ENCODE data around the gene HOXD11.
A peak's percentile ranks its signal among the peaks of the same experiment; 100 is the strongest.

Gene HOXD11

GRCh38 chr2:176136374-176137251, 29.5 kb downstream of the HOXD11 start:
- DNase-seq = no peak

GRCh38 chr2:176137252-176137580, 30.1 kb downstream of the HOXD11 start:
- no peak for DNase-seq

GRCh38 chr2:176137906-176138305, 30.8 kb downstream of the HOXD11 start:
- DNase-seq = no peak

- DNase-seq = no peak
Measured at GRCh38 chr2:176138526-176138922, 31.4 kb downstream of the HOXD11 start.

- DNase-seq = no peak
Measured at GRCh38 chr2:176138923-176139660, 32.0 kb downstream of the HOXD11 start.

GRCh38 chr2:176139661-176140512, 32.8 kb downstream of the HOXD11 start:
- DNase-seq = no peak

GRCh38 chr2:176140513-176141317, 33.6 kb downstream of the HOXD11 start:
- DNase-seq = peak; percentile 47 to 67

- no peak for DNase-seq
Measured at GRCh38 chr2:176142281-176142680, 35.2 kb downstream of the HOXD11 start.

GRCh38 chr2:176145085-176145969, 38.2 kb downstream of the HOXD11 start:
- no peak for DNase-seq

- DNase-seq = no peak
Measured at GRCh38 chr2:176146101-176146500, 39.0 kb downstream of the HOXD11 start.

- no peak for DNase-seq
Measured at GRCh38 chr2:176146645-176147044, 39.6 kb downstream of the HOXD11 start.

GRCh38 chr2:176147210-176147799, 40.2 kb downstream of the HOXD11 start:
- no peak for DNase-seq

- no peak for DNase-seq
Measured at GRCh38 chr2:176147800-176148496, 40.9 kb downstream of the HOXD11 start.

- DNase-seq = no peak
Measured at GRCh38 chr2:176148751-176149421, 41.8 kb downstream of the HOXD11 start.

GRCh38 chr2:176149481-176149938, 42.4 kb downstream of the HOXD11 start:
- no peak for DNase-seq

GRCh38 chr2:176149939-176150583, 43.0 kb downstream of the HOXD11 start:
- no peak for DNase-seq

GRCh38 chr2:176150584-176151441, 43.7 kb downstream of the HOXD11 start:
- no peak for DNase-seq

Measured in CD4-positive, alpha-beta T cell treated with Interferon alpha-2 for 1 hour (primary cell).